Measurements from ENCODE around the gene CAPN10. TPM values are rescaled to one million over a fixed set of nuclear protein-coding genes. Genes with fewer than 3 reads are reported as not detected.

CAPN10 gene
- total RNA-seq, 1 donor from 2014 or later, result 62.7 TPM

DNA sequence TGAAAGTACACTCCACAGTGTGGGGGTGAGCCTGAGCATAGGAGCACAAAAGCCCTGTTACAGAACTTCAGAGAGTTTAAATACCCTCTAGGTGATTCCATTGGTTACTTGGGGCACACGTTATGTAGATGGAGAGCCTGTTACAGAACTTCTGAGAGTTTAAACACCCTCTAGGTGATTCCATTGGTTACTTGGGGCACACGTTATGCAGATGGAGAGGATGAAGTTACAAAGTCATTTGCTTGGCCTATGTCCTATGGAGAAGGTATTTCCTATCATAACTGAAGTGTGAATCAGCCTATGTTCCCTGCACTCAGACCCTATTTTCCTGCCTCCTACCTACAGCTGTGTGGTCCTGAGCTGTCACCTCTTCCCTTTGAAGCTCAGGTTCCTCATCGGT is 3.8 kb upstream of the CAPN10 start:
- Mint-ChIP-seq H3K36me3 (ENCODE audit: low read depth) (peaks cover 5% of the 10 kb centered on the region), H3K27ac (ENCODE audit: unreplicated experiment) (no peak overlapping the region), H3K9me3 (no peaks in the 10 kb centered on the region), H3K27me3 (ENCODE audit: low read depth) (no peaks in the 10 kb centered on the region), H3K4me3 (peak overlapping the region; percentile 69), H3K4me1 (peaks cover 44% of the 10 kb centered on the region)
- TF ChIP-seq CTCF (conservative IDR thresholded peaks at IDR 0.05), result no peak
- DNase-seq (ENCODE audit: low read depth, low spot score), result no peak

- peaks cover 54% of the 10 kb centered on the region for H3K4me1 Mint-ChIP-seq
- DNase-seq (ENCODE audit: low read depth, low spot score), result no peak
- H3K27ac Mint-ChIP-seq (ENCODE audit: unreplicated experiment), result no peak overlapping the region
- peak overlapping the region; percentile 69 for H3K4me3 Mint-ChIP-seq
- peaks cover 5% of the 10 kb centered on the region for H3K36me3 Mint-ChIP-seq (ENCODE audit: low read depth)
- TF ChIP-seq CTCF (conservative IDR thresholded peaks at IDR 0.05), result no peak
- H3K27me3 Mint-ChIP-seq (ENCODE audit: low read depth), result no peaks in the 10 kb centered on the region
- no peaks in the 10 kb centered on the region for H3K9me3 Mint-ChIP-seq
These were observed 2.8 kb upstream of the CAPN10 start for GRCh38 chr2:240583774-240584173.

- TF ChIP-seq CTCF (conservative IDR thresholded peaks at IDR 0.05), result no peak
- no peaks in the 10 kb centered on the region for H3K9me3 Mint-ChIP-seq
- H3K4me1 Mint-ChIP-seq, result peaks cover 57% of the 10 kb centered on the region
- peaks cover 5% of the 10 kb centered on the region for H3K36me3 Mint-ChIP-seq (ENCODE audit: low read depth)
- no peak overlapping the region for H3K27ac Mint-ChIP-seq (ENCODE audit: unreplicated experiment)
- no peak for DNase-seq (ENCODE audit: low read depth, low spot score)
- peak overlapping the region; percentile 99 for H3K4me3 Mint-ChIP-seq
- no peaks in the 10 kb centered on the region for H3K27me3 Mint-ChIP-seq (ENCODE audit: low read depth)
These were observed 2.0 kb upstream of the CAPN10 start for GRCh38 chr2:240584486-240585031.

- Mint-ChIP-seq H3K4me1 (peaks cover 53% of the 10 kb centered on the region), H3K27me3 (ENCODE audit: low read depth) (no peaks in the 10 kb centered on the region), H3K4me3 (peak overlapping the region; percentile 99), H3K27ac (ENCODE audit: unreplicated experiment) (no peak overlapping the region), H3K36me3 (ENCODE audit: low read depth) (peaks cover 5% of the 10 kb centered on the region), H3K9me3 (no peaks in the 10 kb centered on the region)
- DNase-seq (ENCODE audit: low read depth, low spot score), result no peak
- no peak for TF ChIP-seq CTCF (conservative IDR thresholded peaks at IDR 0.05)
These were observed 1.4 kb upstream of the CAPN10 start for GRCh38 chr2:240585101-240585500.

DNA sequence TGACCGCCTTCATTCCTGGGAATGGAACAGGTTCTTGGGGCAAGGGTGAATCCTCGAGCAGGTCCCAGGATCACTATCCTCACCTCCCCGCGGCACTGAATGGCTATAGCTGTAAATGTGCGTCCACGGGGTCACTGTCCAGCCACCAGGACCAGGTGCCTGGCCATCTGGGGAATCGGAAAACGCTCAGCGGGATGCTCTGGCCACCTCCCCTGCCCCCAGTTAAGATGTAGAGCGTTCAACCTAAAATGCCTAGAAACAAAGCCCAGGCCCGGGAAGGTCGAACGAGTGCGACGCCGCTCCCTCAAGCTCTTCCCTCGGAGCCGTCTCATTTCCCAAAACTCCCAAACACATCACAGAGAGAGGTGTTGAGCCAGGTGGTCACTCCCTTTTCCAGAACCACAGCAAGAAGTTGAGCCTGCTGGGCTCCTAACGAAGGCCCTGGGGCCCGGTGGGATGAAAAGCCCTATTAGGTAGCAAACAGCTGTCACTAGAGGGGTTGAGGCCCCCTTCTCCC is 795 bp upstream of the CAPN10 start:
- DNase-seq (ENCODE audit: low read depth, low spot score), result no peak
- H3K27ac Mint-ChIP-seq (ENCODE audit: unreplicated experiment), result peak overlapping the region; percentile 96

More for the DNA sequence above, 795 bp upstream of the CAPN10 start:
- H3K9me3 Mint-ChIP-seq, result no peaks in the 10 kb centered on the region
- H3K4me3 Mint-ChIP-seq, result peak overlapping the region; percentile 99
- no peaks in the 10 kb centered on the region for H3K27me3 Mint-ChIP-seq (ENCODE audit: low read depth)
- H3K36me3 Mint-ChIP-seq (ENCODE audit: low read depth), result peaks cover 5% of the 10 kb centered on the region
- peaks cover 47% of the 10 kb centered on the region for H3K4me1 Mint-ChIP-seq
- no peak for TF ChIP-seq CTCF (conservative IDR thresholded peaks at IDR 0.05)

Measured in neural crest cell (in vitro differentiated cells).